ENCODE results near the gene KLHL29. TPM values are rescaled to one million over a fixed set of nuclear protein-coding genes. Genes with fewer than 3 reads are reported as not detected.
"Not testable (repeated sequence)": the region's sequence is repeated elsewhere in the genome, so short reads cannot be mapped to it uniquely, and the experiment has no call there.

The KLHL29 gene
- total and polyA plus RNA-seq, 4 donors, result 0.29 to 2.3 (median 0.68) TPM

DNA sequence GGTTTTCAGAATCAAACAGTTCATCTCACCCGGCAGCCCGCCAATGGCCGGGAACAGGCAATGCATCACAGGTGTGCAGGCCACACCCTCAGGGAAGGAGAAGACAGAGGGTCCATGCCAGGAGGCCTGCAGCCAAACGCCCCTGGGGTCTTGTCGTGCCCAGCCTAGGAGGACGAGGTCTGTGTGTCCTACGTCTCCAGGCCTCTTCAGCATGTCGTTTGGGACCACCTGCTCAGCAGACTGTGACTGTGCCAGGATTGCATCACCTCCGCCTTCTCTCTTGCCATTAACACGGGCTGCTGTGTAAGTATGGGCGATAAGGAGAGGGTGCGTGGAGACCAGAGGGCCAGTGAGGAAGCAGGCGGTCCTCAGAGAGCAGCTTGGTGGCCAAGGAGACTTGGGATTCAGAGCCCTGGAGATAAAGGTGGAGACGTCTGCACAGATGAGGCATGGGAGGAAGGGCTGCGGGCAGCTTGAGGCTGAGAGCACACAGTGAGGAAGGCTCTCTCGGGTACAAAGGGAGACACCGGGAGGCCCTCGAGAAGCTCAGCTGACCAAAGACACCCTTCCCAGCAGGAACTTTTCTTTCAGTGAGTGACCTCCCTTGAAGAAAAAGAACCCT is 37.4 kb upstream of the KLHL29 start (continued):
- TF ChIP-seq CTCF (IDR thresholded peaks at IDR 0.05; ENCODE audit: low read depth, low read length, missing input control), result no peak
- no peak for TF ChIP-seq EGR1 (IDR thresholded peaks at IDR 0.05; ENCODE audit: low read depth in 2 of 2)
- no peak for TF ChIP-seq RAD21 (IDR thresholded peaks at IDR 0.05)
- TF ChIP-seq FOXA2 (IDR thresholded peaks at IDR 0.05), result no peak

DNA sequence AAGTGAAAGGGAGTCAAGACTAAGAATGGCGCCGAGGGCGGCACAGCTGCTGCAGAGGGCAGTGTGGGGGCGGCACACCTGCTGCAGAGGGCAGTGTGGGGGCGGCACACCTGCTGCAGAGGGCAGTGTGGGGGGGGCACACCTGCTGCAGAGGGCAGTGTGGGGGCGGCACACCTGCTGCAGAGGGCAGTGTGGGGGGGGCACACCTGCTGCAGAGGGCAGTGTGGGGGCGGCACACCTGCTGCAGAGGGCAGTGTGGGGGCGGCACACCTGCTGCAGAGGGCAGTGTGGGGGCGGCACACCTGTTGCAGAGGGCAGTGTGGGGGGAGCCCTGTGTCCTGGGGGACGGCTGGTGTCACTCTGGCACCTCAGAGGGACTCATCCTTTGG is 36.9 kb upstream of the KLHL29 start:
- 91% methylated on average over 9 of the region's 10 CpGs for WGBS
- not testable (repeated sequence) for H3K4me3 ChIP-seq (ENCODE audit: low read depth in 1 of 3, low read length in 3 of 3); H3K36me3 ChIP-seq (ENCODE audit: control insufficient read depth in 4 of 4, insufficient read depth in 3 of 4, low read depth in 1 of 4, low read length in 3 of 4); DNase-seq (ENCODE audit: low spot score); H3K27ac ChIP-seq (ENCODE audit: low read depth in 1 of 2, low read length in 2 of 2); H3K9me3 ChIP-seq (ENCODE audit: control insufficient read depth in 4 of 4, low read length in 3 of 4); H3K4me1 ChIP-seq (ENCODE audit: control insufficient read depth in 4 of 4, insufficient read depth in 4 of 4, low read length in 3 of 4); H3K27me3 ChIP-seq (ENCODE audit: control insufficient read depth in 4 of 4, insufficient read depth in 4 of 4, low read length in 3 of 4); H3K9ac ChIP-seq (ENCODE audit: low read depth in 1 of 2, low read length in 2 of 2)

DNA sequence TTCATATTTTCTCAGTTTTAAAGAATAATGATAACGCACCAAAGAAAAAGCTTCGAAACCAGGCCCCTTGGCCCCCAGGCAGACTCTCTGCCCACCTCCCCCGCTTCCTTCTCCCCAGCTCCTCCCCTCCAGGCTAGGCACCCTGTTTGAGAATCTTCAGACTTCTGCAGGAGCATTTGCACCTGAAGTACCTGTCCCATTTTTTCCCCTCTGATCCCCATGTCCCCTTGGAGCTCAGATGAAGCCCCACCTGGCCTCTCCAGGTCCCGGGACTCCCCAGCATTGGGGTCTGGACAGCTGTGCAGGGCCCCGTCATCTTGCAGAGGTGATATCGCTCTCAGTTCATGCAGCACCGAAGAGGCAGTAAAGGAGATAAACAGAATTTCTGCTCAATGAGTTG is 35.5 kb upstream of the KLHL29 start:
- no peak overlapping the region for H3K27ac ChIP-seq (ENCODE audit: low read depth in 1 of 2, low read length in 2 of 2)
- peaks cover 0 to 8% (median 1%) of the 10 kb centered on the region in 4 donors for H3K4me1 ChIP-seq (ENCODE audit: control insufficient read depth in 4 of 4, insufficient read depth in 4 of 4, low read length in 3 of 4)
- no peaks in the 10 kb centered on the region for H3K27me3 ChIP-seq (ENCODE audit: control insufficient read depth in 4 of 4, insufficient read depth in 4 of 4, low read length in 3 of 4)
- TF ChIP-seq GABPA (IDR thresholded peaks at IDR 0.05 in 1 of 2, conservative IDR thresholded peaks at IDR 0.05 in 1 of 2) (no peak), HNF4G (IDR thresholded peaks at IDR 0.05) (no peak)
- no peak overlapping the region for H3K9ac ChIP-seq (ENCODE audit: low read depth in 1 of 2, low read length in 2 of 2)
- 97% methylated on average over 7 of the region's 7 CpGs for WGBS
- no peaks in the 10 kb centered on the region for H3K9me3 ChIP-seq (ENCODE audit: control insufficient read depth in 4 of 4, low read length in 3 of 4)
- DNase-seq (ENCODE audit: low spot score), result no peak
- H3K4me3 ChIP-seq (ENCODE audit: low read depth in 1 of 3, low read length in 3 of 3), result no peak overlapping the region
- no peaks in the 10 kb centered on the region for H3K36me3 ChIP-seq (ENCODE audit: control insufficient read depth in 4 of 4, insufficient read depth in 3 of 4, low read depth in 1 of 4, low read length in 3 of 4)

DNA sequence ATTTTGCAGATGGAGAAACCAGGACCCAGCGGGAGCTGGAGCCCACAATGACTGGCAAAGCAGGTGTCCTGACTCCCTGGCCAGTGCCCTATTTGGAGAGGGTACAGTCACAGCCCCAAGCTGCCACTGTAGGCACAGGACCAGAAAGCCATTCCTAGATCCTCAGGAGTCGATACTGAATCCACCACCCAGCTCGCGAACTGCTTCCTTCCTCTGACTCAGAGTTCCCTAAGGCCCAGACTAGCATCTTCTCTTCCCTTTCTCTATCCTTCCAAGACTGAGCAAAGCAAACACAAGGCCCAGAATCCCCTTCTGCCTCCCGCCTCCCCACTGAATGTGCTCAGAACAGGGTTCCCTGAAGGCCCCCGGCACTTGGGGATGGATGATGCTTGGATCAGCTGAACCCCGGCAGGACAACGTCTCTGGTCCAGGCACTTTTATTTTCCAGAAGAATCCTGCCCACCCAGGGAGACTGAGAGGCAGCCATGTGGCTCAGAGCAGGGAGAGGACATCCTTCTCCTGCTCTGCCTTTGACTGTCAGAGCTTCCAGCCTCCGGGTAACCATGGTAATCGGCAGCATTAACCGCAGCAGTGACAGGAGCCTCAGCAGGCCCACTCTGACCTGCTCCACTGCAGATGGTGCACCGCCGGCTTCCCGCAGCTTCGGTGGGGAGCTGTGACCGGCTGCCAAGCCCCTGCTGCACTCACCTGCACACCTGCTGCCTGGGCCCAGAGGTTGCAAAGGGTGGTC is 34.8 kb upstream of the KLHL29 start:
- WGBS, result 89% methylated on average over 16 of the region's 16 CpGs
- Histone ChIP-seq H3K9ac (ENCODE audit: low read depth in 1 of 2, low read length in 2 of 2) (no peak overlapping the region), H3K9me3 (ENCODE audit: control insufficient read depth in 4 of 4, low read length in 3 of 4) (no peaks in the 10 kb centered on the region), H3K4me3 (ENCODE audit: low read depth in 1 of 3, low read length in 3 of 3) (no peak overlapping the region), H3K4me1 (ENCODE audit: control insufficient read depth in 4 of 4, insufficient read depth in 4 of 4, low read length in 3 of 4) (peaks cover 0 to 8% (median 1%) of the 10 kb centered on the region in 4 donors), H3K27me3 (ENCODE audit: control insufficient read depth in 4 of 4, insufficient read depth in 4 of 4, low read length in 3 of 4) (no peaks in the 10 kb centered on the region), H3K27ac (ENCODE audit: low read depth in 1 of 2, low read length in 2 of 2) (no peak overlapping the region), H3K36me3 (ENCODE audit: control insufficient read depth in 4 of 4, insufficient read depth in 3 of 4, low read depth in 1 of 4, low read length in 3 of 4) (no peaks in the 10 kb centered on the region)
- no peak for TF ChIP-seq FOXA2 (IDR thresholded peaks at IDR 0.05)
- no peak for TF ChIP-seq RXRA (IDR thresholded peaks at IDR 0.05)
- TF ChIP-seq, protein P1, sequence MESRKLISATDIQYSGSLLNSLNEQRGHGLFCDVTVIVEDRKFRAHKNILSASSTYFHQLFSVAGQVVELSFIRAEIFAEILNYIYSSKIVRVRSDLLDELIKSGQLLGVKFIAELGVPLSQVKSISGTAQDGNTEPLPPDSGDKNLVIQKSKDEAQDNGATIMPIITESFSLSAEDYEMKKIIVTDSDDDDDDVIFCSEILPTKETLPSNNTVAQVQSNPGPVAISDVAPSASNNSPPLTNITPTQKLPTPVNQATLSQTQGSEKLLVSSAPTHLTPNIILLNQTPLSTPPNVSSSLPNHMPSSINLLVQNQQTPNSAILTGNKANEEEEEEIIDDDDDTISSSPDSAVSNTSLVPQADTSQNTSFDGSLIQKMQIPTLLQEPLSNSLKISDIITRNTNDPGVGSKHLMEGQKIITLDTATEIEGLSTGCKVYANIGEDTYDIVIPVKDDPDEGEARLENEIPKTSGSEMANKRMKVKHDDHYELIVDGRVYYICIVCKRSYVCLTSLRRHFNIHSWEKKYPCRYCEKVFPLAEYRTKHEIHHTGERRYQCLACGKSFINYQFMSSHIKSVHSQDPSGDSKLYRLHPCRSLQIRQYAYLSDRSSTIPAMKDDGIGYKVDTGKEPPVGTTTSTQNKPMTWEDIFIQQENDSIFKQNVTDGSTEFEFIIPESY (IDR thresholded peaks at IDR 0.05), result no peak
- TF ChIP-seq MAX (IDR thresholded peaks at IDR 0.05), result no peak
- TF ChIP-seq JUND (IDR thresholded peaks at IDR 0.05), result no peak
- TF ChIP-seq CTCF (IDR thresholded peaks at IDR 0.05; ENCODE audit: low read depth, low read length, missing input control), result no peak
- TF ChIP-seq ATF3 (IDR thresholded peaks at IDR 0.05), result no peak
- TF ChIP-seq, protein P2, sequence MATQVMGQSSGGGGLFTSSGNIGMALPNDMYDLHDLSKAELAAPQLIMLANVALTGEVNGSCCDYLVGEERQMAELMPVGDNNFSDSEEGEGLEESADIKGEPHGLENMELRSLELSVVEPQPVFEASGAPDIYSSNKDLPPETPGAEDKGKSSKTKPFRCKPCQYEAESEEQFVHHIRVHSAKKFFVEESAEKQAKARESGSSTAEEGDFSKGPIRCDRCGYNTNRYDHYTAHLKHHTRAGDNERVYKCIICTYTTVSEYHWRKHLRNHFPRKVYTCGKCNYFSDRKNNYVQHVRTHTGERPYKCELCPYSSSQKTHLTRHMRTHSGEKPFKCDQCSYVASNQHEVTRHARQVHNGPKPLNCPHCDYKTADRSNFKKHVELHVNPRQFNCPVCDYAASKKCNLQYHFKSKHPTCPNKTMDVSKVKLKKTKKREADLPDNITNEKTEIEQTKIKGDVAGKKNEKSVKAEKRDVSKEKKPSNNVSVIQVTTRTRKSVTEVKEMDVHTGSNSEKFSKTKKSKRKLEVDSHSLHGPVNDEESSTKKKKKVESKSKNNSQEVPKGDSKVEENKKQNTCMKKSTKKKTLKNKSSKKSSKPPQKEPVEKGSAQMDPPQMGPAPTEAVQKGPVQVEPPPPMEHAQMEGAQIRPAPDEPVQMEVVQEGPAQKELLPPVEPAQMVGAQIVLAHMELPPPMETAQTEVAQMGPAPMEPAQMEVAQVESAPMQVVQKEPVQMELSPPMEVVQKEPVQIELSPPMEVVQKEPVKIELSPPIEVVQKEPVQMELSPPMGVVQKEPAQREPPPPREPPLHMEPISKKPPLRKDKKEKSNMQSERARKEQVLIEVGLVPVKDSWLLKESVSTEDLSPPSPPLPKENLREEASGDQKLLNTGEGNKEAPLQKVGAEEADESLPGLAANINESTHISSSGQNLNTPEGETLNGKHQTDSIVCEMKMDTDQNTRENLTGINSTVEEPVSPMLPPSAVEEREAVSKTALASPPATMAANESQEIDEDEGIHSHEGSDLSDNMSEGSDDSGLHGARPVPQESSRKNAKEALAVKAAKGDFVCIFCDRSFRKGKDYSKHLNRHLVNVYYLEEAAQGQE (IDR thresholded peaks at IDR 0.05), result no peak
- TF ChIP-seq NR2F2 (IDR thresholded peaks at IDR 0.05), result no peak
- DNase-seq (ENCODE audit: low spot score), result no peak

All from liver (tissue), 9 donors.